Activated CD8-positive, alpha-beta memory T cell treated with anti-CD3 and anti-CD28 coated beads, Interleukin-2, amount 50 U/mL, for 24 hours (primary cell): ENCODE results near the gene MORN2.

ENCODE experiments used
- DNase-seq: peaks from one replicate; pipeline ENCODE4 v3.0.0-alpha.2; 2020; ENCODE audit errors: extremely low read depth

Gene MORN2

DNA sequence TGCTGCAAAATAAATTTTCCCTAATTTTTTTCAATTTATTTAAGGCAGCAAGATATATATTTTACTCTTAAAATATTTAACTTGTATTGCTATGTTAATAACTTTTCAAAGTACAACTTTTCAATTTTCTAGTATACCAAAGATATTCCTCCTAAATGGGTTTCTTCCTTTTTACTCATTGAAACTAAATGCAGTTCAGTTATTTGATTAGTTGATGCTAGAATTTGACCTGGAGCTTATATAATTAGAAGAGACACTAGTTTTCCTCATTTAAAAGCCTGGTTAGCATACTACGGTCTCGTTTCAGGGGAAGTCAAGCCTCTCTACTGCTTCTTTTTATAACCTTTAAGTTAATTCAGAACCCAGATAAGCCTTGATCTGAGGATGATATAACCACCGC, 13.8 kb downstream of the MORN2 start, which contains the start of gene ARHGEF33:
Gene ARHGEF33 (plus strand): TSS at position 301 of the 400 bp plus-strand sequence. CDS start 29,573 bp downstream, outside the sequence.
- DNase-seq: no peak

GRCh38 chr2:38892819-38893218, 17.0 kb downstream of the MORN2 start:
- no peak for DNase-seq

- no peak for DNase-seq
Measured at GRCh38 chr2:38898256-38898655, 22.5 kb downstream of the MORN2 start.

DNA sequence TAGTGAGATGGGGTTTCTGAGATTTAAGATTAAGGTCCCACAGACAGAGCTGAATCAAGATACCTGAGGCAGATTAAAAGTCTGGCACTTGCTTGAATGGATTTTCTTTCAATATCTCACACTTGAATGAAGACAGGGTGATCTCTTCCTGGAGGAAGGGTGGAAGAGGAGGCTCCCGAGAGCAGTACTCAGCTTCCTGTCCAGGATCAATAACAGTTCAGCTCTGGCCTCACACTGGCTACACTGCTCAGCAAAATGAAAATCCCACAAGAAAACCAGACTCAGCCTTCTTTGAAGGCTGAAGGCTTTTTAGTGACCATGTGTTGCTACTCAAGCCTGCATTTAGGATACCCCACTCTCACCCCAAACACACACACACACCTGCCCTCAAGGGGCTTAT, 24.9 kb downstream of the MORN2 start:
- no peak for DNase-seq

- DNase-seq: no peak
Measured at GRCh38 chr2:38905251-38905650, 29.5 kb downstream of the MORN2 start.

GRCh38 chr2:38907242-38907641, 31.5 kb downstream of the MORN2 start:
- DNase-seq: no peak

DNA sequence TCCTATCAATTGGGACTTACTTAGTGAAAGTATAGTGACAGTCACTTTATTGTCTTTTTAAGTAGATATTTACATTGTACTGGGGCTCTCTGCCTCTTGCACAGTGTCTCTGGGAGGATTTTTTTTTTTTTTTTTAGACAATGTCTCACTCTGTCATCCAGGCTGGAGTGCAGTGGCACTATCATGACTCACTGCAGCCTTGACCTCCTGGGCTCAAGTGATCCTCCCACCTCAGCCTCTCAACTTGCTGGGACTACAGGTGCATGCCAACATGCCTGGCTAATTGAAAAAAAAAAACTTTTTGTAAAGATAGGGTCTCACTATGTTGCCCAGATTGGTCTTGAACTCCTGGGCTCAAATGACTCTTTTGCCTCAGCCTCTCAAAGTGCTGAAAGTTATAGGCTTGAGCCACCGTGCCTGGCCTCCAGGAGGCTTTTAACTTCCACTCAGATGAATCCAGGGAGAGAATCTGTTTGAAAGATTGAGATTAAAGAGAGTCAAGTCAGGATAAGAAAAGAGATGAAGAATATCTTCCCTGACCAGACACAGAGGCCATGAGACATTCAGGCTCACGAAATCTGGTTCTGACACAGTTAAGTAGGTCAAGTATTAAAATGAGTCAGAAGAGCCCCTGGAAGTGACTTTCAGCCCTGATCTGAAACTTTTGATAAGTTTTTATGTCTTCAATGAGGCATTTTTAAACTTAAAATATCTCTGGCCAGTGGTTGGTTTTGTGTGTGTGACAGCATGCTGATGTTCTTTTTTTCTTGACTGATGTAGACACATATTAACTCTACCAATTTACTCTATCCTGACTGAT, 32.2 kb downstream of the MORN2 start:
- no peak for DNase-seq

GRCh38 chr2:38909872-38910271, 34.1 kb downstream of the MORN2 start:
- no peak for DNase-seq

GRCh38 chr2:38911191-38911590, 35.4 kb downstream of the MORN2 start:
- no peak for DNase-seq

DNA sequence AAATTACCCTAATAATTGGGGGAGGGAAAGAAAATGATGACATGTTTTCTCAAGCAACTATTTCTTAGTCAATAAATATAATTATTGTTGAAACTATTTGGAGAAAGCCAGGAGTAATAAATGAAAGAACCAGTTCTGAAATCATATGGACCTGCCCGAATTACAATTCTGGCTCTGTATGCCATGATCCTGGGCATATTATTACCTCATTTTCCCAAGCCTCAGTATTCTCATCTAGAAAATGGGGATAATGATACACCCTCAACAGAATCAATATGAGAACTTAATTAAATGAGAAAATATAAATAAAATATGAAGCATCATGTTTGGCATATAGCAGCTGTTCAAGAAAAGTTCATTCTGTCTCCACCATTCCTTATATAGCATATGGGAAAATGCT, 36.8 kb downstream of the MORN2 start:
- no peak for DNase-seq

DNA sequence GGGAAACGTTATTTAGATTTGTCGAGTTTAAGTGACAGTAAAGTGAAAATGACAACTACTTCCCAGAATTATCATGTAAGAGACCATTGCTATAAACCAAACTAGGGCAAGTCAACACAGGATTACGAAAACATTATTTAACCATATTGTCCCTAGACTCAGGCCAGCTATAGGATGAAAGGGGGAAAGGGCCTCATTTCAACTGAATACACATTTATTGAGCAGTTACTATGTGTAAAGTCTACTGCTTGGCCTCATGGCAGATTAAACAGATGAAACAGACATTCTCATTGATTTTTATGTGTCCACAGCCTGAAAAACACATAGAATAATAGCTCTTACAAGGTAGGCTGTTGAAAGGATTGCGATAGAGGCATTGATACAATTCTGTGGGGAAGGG, 46.6 kb downstream of the MORN2 start:
- no peak for DNase-seq

GRCh38 chr2:38922902-38923301, 47.1 kb downstream of the MORN2 start:
- DNase-seq: no peak

- no peak for DNase-seq
Measured at GRCh38 chr2:38925982-38926381, 50.2 kb downstream of the MORN2 start.

DNA sequence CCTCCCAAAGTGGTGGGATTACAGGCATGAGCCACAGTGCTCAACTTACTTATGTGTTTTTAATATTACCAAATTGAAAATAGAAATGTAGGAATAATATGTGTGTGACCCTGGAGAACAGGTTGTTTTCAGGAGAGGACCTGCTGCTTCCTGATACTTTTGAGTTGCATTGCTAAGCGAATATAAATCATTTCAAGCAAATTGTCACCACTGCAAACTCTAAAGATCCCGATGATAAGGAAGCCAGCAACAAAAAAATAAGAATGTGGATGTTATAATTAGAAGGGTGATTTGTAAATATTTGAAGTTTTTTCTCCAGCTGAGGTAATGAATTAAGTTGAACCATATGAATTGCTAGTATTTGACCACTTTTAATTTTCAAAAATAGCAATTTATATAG, 54.8 kb downstream of the MORN2 start:
- no peak for DNase-seq
